ENCODE results near the gene MTHFD2L.

GRCh38 chr4:74217365-74217764, 59.4 kb downstream of the MTHFD2L start:
- TF ChIP-seq SUZ12 (IDR thresholded peaks at IDR 0.05), result no peak
- no peak for TF ChIP-seq CTBP1 (IDR thresholded peaks at IDR 0.05; ENCODE audit: borderline replicate concordance)
- no peak for TF ChIP-seq FOXM1 (IDR thresholded peaks at IDR 0.05; ENCODE audit: borderline replicate concordance)

Data from HEK293T (cell line).